Measurements from ENCODE around the gene MLEC.
"Not testable (repeated sequence)": the region's sequence is repeated elsewhere in the genome, so short reads cannot be mapped to it uniquely, and the experiment has no call there.

Gene MLEC

GRCh38 chr12:120719072-120719471 is 32.1 kb downstream of the MLEC start:
- no peak for DNase-seq (ENCODE audit: insufficient read length, low spot score)

DNA sequence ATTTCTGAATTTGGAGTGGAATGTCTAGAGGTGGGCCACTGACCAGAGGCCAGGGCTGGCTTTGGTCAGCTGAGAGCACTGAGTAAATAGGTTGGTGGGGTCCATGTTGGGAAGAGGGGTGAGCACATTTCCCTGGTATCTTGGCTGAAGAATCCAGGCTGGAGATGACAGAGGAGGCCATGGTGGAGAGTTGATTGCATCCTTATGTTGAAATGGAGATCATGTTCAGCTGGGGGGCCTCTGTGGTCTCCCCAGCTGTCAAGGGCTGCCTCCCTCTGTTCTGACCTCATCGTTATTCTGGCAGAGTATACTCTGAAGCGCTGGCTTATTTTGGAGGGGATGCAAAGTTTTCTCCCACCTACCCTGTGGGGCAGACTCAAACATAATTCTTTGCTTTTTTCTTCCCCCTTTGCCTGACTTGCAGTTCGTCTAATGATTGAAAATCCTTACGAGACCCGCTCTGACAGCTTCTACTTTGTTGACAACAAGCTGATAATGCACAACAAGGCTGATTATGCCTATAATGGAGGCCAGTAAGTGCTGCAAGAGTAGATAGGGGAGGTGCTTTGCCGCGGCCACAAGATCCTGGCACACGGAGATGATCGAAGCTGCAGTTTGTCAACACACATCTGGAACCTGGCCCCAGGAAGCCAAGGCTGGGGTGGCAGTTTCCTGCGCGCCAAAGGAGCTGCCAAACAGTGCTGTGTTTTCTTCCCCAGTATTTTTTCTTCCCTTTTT is 32.7 kb downstream of the MLEC start:
- no peak for FAIRE-seq
- no peak for DNase-seq (ENCODE audit: insufficient read length, low spot score)

More at GRCh38 chr12:120719072-120719471, 32.1 kb downstream of the MLEC start:
- no peak for FAIRE-seq

GRCh38 chr12:120720234-120720986 is 33.5 kb downstream of the MLEC start:
- FAIRE-seq: no peak
- no peak for DNase-seq (ENCODE audit: insufficient read length, low spot score)

- DNase-seq (ENCODE audit: insufficient read length, low spot score): no peak
- FAIRE-seq: no peak
Observed at GRCh38 chr12:120720987-120721801, 34.2 kb downstream of the MLEC start.

- FAIRE-seq: no peak
- DNase-seq (ENCODE audit: insufficient read length, low spot score): no peak
Observed at GRCh38 chr12:120721866-120722265, 34.9 kb downstream of the MLEC start.

DNA sequence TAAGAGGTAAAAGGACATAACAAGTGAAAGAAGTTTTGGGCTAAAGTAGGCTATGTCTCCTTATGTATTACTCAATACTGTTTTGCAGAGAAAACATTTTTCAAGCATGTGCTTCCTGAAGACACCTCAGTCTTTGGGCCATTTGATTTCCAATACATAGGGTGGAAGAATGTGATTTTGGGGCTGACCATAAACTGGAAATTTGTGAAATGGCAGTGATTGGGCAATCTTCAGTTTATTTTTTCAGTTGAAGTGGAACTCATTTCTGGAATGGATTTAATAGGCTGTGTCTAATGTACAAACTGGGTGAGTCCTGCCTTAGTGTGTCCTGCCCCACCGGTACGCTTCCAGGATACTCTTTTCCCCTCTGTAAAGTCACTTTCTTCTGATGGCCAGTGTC is 35.8 kb downstream of the MLEC start:
- FAIRE-seq (no peak), DNase-seq (ENCODE audit: insufficient read length, low spot score) (no peak)

DNA sequence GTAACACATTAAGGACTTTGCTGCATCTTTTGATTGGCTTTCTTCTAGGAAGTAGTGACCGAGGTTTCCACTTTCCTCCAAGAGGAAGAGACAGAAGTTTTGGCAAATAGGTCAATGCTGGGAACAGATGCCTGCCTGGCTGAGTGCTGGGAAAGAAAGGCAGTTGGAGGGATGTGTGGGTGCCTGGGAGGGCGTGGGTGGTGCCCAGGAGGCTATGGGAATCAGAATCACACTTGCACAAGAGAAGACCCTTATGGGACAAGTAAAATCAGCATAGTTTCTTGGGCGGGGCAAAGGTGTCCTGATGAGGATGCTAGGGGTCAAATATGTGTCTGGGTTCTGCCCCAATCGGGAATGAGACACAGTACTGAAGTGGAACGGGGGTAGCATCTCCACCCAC is 37.8 kb downstream of the MLEC start:
- no peak for FAIRE-seq
- DNase-seq (ENCODE audit: insufficient read length, low spot score): no peak

DNA sequence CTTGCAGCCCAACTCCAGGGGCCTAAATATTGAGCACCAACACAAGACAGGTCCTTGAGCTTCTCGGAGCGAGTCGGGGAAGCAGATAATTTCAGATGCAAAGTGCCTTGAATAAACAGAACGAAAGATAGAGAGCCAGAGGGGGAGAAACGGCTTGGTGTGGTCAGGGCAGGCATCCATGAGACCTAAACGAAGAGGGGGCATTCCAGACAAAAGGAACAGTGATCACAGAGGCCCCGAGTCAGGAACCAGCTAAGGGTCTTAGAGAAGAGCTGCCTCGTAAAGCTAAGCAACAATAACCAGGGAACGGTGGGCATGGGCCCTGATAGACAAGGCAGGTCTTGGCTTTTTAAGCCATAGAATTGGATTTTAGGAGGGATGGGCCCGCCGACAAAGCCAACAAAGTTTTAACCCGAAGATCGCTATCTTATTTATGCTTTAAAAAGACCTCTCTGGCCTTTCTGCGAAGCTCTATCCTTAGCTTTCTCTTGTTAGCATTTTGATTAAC is 38.3 kb downstream of the MLEC start:
- no peak for DNase-seq (ENCODE audit: insufficient read length, low spot score)

GRCh38 chr12:120725659-120726509 is 38.9 kb downstream of the MLEC start, which contains the start of gene ACADS:
Gene ACADS, plus strand, starts transcription at chr12:120725826. Its CDS starts 60 bp downstream, at chr12:120725886.
- peak; percentile 46 for FAIRE-seq
- peak; percentile 95 for DNase-seq (ENCODE audit: insufficient read length, low spot score)

More for the DNA sequence above, 38.3 kb downstream of the MLEC start:
- FAIRE-seq: no peak

DNA sequence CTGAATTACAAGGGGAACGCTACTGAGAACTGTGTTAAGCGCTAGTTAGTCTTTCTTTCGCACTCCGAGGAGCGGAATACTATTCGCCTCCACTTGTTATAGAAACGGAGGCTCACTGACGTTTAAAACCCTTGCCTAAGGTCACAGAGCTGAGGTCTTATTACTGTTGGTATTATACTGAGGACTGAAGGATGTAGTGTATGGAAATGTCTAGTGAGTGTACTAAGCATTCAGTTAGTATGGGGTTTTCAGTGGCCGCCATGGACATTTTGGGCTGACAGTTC is 39.5 kb downstream of the MLEC start:
- DNase-seq (ENCODE audit: insufficient read length, low spot score) (no peak), FAIRE-seq (no peak)

DNA sequence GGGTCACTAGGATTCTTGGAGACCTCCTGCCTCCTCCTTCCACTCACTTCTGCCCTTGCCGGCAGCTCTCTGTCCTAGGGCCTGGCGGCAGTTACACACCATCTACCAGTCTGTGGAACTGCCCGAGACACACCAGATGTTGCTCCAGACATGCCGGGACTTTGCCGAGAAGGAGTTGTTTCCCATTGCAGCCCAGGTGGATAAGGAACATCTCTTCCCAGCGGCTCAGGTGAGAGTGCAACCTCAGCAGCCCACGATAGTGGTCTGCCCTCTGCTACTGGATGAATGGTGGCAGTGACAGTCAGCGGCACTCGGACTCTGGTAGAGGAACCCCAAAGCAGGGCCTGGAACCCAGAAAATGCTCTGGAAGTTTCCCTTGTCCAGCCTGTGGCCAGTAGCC is 40.0 kb downstream of the MLEC start:
- FAIRE-seq (no peak), DNase-seq (ENCODE audit: insufficient read length, low spot score) (no peak)

- not testable (repeated sequence) for DNase-seq (ENCODE audit: insufficient read length, low spot score); FAIRE-seq
Observed at GRCh38 chr12:120732198-120732597, 45.2 kb downstream of the MLEC start.

GRCh38 chr12:120733574-120733973 is 46.6 kb downstream of the MLEC start:
- no peak for DNase-seq (ENCODE audit: insufficient read length, low spot score)
- no peak for FAIRE-seq

DNA sequence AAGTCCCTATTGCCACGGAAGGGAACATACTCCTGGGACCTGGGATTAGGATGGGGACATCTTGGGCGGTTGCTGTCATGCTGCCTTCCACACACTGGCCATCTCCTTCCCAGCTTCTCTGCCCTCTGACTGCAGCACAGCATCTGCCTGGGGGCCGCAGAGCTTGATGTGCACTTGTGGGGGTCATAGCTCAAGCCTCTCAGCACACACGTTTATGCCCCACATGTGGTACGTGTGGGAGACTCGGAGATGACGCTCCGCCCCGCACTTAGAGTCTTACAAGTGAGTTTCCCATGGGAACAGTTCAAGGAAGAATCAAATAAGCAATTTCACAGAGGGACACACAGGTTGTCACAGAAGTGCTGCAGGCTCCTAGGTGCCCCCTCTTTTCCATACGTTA is 47.3 kb downstream of the MLEC start:
- FAIRE-seq: no peak

GRCh38 chr12:120735181-120735580 is 48.2 kb downstream of the MLEC start:
- DNase-seq (ENCODE audit: insufficient read length, low spot score) (no peak), FAIRE-seq (no peak)

More for the DNA sequence above, 47.3 kb downstream of the MLEC start:
- DNase-seq (ENCODE audit: insufficient read length, low spot score): no peak

DNA sequence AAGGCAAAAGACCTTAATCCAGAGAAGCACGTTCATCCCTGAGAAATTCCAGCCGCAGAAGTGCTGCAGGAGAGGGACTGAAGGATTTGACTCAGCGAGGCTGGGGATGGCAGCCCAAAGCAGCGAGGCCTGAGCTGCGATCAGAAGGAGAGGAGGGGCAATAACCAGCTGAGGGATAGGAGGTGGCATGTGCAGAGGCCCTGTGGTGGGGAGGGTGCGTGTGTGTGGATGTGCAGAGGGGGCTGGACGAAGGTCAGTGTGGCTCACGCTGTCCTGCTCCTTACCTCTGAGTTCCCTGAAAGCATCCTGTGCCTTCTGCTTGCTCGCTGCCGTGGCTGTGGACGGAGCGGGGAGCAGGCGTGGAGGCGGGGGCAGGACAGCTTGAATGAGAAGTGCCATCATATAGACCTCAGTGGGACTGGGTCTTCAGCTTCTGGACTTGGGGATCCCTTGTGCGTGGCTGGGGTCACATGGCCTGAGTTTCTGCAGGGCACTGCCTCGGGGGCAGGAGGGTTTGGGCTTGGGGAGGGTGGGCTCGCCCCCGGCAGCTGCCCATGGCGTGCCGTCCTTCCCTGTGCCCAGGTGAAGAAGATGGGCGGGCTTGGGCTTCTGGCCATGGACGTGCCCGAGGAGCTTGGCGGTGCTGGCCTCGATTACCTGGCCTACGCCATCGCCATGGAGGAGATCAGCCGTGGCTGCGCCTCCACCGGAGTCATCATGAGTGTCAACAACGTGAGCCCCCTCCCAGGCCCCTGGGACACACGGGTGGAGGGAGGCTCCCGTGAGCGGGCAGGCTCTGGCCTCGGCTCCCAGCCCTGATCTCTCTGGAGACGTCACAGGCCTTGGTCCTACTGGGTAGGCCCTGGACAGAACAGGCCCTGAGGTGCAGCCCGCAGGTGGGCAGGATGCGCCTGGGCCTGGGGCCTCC is 49.7 kb downstream of the MLEC start:
- no peak for DNase-seq (ENCODE audit: insufficient read length, low spot score)
- FAIRE-seq: no peak

DNA sequence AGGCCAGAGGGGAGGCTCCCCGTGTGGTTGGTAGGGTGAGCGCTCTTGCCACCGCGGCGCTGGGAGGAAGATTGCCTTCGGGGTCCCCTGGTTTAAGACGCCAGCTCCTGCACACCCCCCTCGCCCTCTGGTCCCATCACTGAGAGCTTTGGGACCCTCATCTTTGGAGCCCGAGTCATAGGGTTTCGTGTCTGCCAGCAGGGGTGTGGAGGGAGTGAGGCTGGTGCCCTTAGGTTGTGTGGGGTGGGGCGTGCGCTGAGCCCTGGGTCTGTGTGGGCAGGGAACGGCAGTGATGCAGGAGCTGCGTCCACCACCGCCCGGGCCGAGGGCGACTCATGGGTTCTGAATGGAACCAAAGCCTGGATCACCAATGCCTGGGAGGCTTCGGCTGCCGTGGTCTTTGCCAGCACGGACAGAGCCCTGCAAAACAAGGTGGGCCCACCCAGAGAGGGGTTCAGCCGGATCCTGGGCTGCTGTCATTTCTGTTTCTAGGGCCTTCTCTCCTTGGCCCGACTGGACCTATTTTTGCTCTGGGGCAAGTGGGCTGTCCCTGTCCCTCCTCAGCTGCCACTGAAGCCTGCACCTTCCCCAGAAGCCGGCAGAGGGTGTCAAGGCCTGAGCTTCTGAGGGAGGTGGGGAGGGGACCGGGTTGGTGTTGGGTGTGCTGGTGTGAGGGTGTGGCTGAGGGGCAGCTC is 50.8 kb downstream of the MLEC start:
- FAIRE-seq: no peak
- no peak for DNase-seq (ENCODE audit: insufficient read length, low spot score)

DNA sequence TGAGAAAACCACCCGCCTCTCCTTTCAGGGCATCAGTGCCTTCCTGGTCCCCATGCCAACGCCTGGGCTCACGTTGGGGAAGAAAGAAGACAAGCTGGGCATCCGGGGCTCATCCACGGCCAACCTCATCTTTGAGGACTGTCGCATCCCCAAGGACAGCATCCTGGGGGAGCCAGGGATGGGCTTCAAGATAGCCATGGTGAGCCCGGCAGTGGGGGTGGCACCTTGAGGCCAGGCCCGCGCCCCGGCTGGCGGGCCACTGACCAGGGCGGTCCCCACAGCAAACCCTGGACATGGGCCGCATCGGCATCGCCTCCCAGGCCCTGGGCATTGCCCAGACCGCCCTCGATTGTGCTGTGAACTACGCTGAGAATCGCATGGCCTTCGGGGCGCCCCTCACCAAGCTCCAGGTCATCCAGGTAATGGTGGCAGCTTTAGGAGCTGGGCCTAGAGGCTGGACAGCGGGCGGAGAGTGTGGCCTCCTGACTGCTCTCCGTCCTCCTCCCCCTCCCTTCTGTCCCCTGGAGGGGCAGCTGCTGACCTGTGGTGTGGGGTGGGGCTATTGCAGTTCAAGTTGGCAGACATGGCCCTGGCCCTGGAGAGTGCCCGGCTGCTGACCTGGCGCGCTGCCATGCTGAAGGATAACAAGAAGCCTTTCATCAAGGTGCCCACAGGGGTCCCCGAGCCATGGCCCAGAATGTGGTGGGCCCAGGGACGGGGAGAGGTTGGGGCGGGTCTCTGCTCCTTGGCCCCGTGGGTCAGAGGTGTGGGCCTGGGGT is 51.5 kb downstream of the MLEC start:
- DNase-seq (ENCODE audit: insufficient read length, low spot score): no peak
- FAIRE-seq: no peak

Measured in HTR-8/SVneo (cell line).